GM12873 (cell line): Measurements from ENCODE around the gene PPFIBP2.

ENCODE experiments used
- CTCF ChIP-seq: IDR thresholded peaks from 2 replicates; pipeline ENCODE4 v1.5.1; 2012; ENCODE audit warnings: low read depth, mild to moderate bottlenecking, moderate library complexity, low read length, control low read depth; ENCODE audit not compliant: insufficient read depth; ENCODE audit errors: missing control alignments

PPFIBP2 gene

GRCh38 chr11:7595016-7595866, 81.4 kb downstream of the PPFIBP2 start:
- TF ChIP-seq CTCF = no peak

DNA sequence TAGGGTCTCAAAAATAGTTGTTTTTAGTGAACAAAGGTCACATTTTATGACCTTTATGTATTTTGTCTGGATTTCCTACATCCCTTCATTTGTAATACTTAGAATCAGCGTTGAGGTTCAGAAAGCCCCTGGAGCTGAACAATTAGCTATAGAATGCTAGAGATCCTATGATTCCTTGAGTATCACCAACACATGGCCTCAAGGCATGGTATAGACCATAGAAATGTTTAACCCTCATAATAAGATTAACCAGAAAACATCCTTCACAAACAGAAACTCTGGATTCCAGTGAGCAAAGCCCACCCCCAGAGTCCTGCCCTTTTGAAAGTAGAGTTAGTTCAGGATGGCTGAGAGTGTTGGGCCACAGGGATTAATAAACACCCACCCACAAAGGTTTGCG, 82.2 kb downstream of the PPFIBP2 start:
- no peak for TF ChIP-seq CTCF

DNA sequence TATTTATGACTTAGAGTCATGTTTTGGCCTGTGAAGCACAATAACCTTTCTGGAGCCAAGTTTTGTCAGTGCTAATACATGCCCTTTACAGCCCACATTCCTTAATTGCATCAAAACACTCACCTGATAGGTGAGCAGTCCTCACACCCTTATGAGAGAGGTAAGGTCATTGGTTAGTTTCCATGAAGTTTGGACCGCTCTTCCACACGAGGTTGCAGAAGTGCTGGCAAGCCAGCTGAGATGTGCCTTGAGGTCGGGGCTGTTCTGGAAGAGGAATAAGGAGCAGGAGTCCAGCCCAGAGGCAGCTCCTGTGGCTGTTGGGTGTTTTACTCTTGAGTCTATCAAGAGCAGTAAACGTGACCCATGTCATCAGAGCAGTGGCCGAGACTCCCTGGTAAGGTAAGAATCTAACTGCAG, 83.2 kb downstream of the PPFIBP2 start:
- TF ChIP-seq CTCF = no peak

DNA sequence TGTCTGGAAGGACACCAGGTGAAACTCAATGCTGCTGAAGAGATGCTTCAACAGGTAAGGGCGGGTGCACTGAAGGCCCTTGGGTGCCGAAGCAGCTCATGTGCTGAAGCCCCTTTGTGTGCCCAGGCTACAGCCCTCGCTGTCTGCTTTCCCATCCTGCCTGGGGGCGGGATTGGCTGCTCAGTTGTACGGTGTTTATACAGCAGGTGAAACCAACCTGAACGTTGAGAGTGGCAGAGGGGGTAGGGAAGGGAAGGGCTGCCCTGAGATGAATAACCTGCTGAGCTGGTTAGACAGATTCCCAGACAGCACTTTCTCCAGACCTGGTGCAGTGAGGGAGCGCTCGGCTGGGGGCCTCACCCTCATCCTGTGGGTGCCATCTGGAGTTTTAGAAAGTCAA, 83.8 kb downstream of the PPFIBP2 start:
- TF ChIP-seq CTCF = no peak

GRCh38 chr11:7599209-7599608, 85.4 kb downstream of the PPFIBP2 start:
- no peak for TF ChIP-seq CTCF

DNA sequence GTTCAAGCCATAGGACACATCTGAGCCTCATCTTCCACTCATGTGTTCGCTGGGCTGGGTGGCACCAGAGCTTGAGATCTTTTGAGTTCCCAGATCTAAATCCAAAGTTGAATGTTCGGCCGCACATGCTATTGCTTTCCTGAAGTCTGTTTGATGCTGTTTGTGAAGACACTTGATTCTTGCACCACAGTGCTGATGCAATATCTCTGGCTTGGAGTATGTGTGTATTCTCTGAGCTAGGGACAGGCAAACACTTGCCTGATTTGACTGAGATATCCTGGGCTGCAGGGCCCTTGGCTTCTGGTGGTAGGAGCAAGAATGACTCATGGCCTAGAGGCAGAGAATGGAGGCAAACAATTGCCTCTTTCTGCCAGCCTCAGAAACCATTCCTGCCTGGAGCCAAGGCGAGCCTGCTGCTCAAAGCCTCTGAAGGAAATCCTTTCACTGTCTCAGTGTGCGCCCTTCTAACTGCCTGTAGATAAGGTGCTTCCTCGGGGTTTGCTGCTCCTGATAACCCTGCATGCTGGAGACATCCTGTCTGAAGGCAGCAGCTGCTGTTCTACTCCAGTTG, 86.5 kb downstream of the PPFIBP2 start:
- no peak for TF ChIP-seq CTCF

DNA sequence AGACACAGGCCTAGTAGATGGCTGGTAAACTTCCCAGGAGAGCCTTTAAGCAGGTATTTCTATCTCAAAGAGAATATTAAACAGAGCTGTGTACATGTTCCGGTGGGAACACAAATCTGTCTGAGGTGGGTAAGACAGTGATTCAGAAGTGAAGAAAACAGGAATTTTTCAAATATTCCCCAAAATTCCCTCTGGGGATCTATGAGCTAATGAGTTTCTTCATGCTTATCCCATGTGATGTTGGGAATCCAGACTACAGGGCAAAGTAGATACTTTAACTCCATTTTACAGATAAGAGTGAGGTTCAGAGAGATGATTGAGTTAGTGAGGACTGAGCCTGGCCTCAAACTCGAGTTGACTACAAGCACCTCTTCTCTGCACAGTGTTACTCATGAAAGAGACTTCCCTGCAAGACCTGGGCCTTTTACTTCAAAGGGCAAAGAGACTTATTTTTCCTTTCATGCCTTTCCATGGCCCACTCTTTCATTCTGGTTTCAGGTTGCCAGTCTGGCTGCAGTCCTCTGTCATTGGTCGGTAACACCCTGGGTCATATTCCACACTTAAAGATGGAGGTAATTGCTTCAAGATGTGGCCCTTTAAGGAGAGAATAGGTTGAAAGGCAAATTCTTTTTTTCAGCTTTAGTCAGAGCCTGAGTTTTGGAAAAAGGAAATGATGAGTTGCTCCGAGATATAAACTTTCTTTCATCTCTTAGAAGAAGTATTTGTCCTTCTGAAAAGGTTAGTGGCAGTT, 89.4 kb downstream of the PPFIBP2 start:
- no peak for TF ChIP-seq CTCF
